Measurements from ENCODE around the gene SPSB3. TPM values are rescaled to one million over a fixed set of nuclear protein-coding genes. Genes with fewer than 3 reads are reported as not detected.

SPSB3 gene
- total and polyA plus RNA-seq, 10 donors, result 41.4 to 266 (median 90.0) TPM

- peak; percentile 62 for DNase-seq
- H3K36me3 ChIP-seq, result peaks cover 0 to 82% (median 57%) of the 10 kb centered on the region in 6 donors
- peaks cover 7 to 41% (median 26%) of the 10 kb centered on the region in 6 donors for H3K4me1 ChIP-seq
- no peak overlapping the region for H3K4me3 ChIP-seq
- H3K27me3 ChIP-seq (replicated peaks in 1 of 7), result no peaks in the 10 kb centered on the region
- H3K27ac ChIP-seq, result no peak overlapping the region
- intact Hi-C loops (cut with DNase I; ENCODE audit: low total_unique reads), result no loop called here
- no peaks in the 10 kb centered on the region for H3K9me3 ChIP-seq
- 88 to 94% (median 92%) methylated on average over 23 to 38 of the region's 38 CpGs for WGBS, 5 donors
- TF ChIP-seq, protein P1, sequence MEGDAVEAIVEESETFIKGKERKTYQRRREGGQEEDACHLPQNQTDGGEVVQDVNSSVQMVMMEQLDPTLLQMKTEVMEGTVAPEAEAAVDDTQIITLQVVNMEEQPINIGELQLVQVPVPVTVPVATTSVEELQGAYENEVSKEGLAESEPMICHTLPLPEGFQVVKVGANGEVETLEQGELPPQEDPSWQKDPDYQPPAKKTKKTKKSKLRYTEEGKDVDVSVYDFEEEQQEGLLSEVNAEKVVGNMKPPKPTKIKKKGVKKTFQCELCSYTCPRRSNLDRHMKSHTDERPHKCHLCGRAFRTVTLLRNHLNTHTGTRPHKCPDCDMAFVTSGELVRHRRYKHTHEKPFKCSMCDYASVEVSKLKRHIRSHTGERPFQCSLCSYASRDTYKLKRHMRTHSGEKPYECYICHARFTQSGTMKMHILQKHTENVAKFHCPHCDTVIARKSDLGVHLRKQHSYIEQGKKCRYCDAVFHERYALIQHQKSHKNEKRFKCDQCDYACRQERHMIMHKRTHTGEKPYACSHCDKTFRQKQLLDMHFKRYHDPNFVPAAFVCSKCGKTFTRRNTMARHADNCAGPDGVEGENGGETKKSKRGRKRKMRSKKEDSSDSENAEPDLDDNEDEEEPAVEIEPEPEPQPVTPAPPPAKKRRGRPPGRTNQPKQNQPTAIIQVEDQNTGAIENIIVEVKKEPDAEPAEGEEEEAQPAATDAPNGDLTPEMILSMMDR (IDR thresholded peaks at IDR 0.05 in 8 of 11, conservative IDR thresholded peaks at IDR 0.05 in 3 of 11), result no peak
Observed at GRCh38 chr16:1788095-1788707, 5.8 kb upstream of the SPSB3 start.

GRCh38 chr16:1787322-1788094, 5.1 kb upstream of the SPSB3 start:
- WGBS, 5 donors, result 90 to 97% (median 94%) methylated on average over 11 to 44 of the region's 44 CpGs
- H3K9me3 ChIP-seq, result no peaks in the 10 kb centered on the region
- no peak for TF ChIP-seq POLR2A (IDR thresholded peaks at IDR 0.05)
- TF ChIP-seq POLR2AphosphoS5 (IDR thresholded peaks at IDR 0.05), result no peak
- TF ChIP-seq, protein P1 (IDR thresholded peaks at IDR 0.05 in 8 of 11, conservative IDR thresholded peaks at IDR 0.05 in 3 of 11), result no peak
- no peaks in the 10 kb centered on the region for H3K27me3 ChIP-seq (replicated peaks in 1 of 7)
- H3K36me3 ChIP-seq, result peaks cover 0 to 79% (median 55%) of the 10 kb centered on the region in 6 donors
- peaks cover 7 to 42% (median 26%) of the 10 kb centered on the region in 6 donors for H3K4me1 ChIP-seq
- H3K4me3 ChIP-seq, result no peak overlapping the region
- H3K27ac ChIP-seq, result no peak overlapping the region
- intact Hi-C loops (cut with DNase I; ENCODE audit: low total_unique reads), result no loop called here
- peak; percentile 70 for DNase-seq

DNA sequence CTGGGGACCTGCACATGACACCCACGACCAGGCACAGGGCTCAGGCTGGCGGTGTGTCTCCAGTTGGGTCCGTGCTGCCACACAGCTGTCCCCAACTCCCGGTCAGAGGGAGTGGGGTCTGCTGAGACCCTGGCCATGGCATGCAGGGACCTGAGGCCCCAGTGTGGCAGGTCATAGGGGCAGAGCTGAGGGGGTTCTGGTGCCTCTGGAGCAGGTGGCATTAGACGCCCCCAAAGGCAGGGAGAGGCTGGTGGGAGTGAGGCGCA, 4.6 kb upstream of the SPSB3 start:
- Histone ChIP-seq H3K27ac (no peak overlapping the region), H3K27me3 (replicated peaks in 1 of 7) (no peaks in the 10 kb centered on the region), H3K4me1 (peaks cover 7 to 43% (median 26%) of the 10 kb centered on the region in 6 donors), H3K9me3 (no peaks in the 10 kb centered on the region), H3K4me3 (no peak overlapping the region), H3K36me3 (peaks cover 0 to 74% (median 52%) of the 10 kb centered on the region in 6 donors)
- TF ChIP-seq POLR2A (IDR thresholded peaks at IDR 0.05) (no peak), POLR2AphosphoS5 (IDR thresholded peaks at IDR 0.05) (no peak)
- TF ChIP-seq, protein P1 (IDR thresholded peaks at IDR 0.05 in 8 of 11, conservative IDR thresholded peaks at IDR 0.05 in 3 of 11), result no peak
- intact Hi-C loops (cut with DNase I; ENCODE audit: low total_unique reads), result no loop called here
- WGBS, 5 donors, result 84 to 96% (median 90%) methylated on average over 3 to 6 of the region's 6 CpGs
- DNase-seq, result no peak

- peak; percentile 78 for DNase-seq
Observed at GRCh38 chr16:1786242-1787055, 4.1 kb upstream of the SPSB3 start.

More at GRCh38 chr16:1786242-1787055, 4.1 kb upstream of the SPSB3 start:
- intact Hi-C loops (cut with DNase I; ENCODE audit: low total_unique reads), result no loop called here
- 88 to 93% (median 92%) methylated on average over 31 to 51 of the region's 51 CpGs for WGBS, 5 donors
- no peaks in the 10 kb centered on the region for H3K9me3 ChIP-seq
- no peaks in the 10 kb centered on the region for H3K27me3 ChIP-seq (replicated peaks in 1 of 7)
- H3K4me3 ChIP-seq, result no peak overlapping the region
- TF ChIP-seq POLR2AphosphoS5 (IDR thresholded peaks at IDR 0.05) (no peak), POLR2A (IDR thresholded peaks at IDR 0.05) (no peak)
- TF ChIP-seq, protein P1 (IDR thresholded peaks at IDR 0.05 in 8 of 11, conservative IDR thresholded peaks at IDR 0.05 in 3 of 11), result no peak
- peaks cover 8 to 48% (median 31%) of the 10 kb centered on the region in 6 donors for H3K4me1 ChIP-seq
- peaks cover 0 to 68% (median 47%) of the 10 kb centered on the region in 6 donors for H3K36me3 ChIP-seq
- no peak overlapping the region for H3K27ac ChIP-seq
